GOT3 (cell line): ENCODE data around the gene TRIM74.
"Not testable (repeated sequence)": the region's sequence is repeated elsewhere in the genome, so short reads cannot be mapped to it uniquely, and the experiment has no call there.

ENCODE experiments used
- DNase-seq: peaks from one replicate; lab custom pipeline; 2025; ENCODE audit warnings: mixed read lengths; lab: John Stamatoyannopoulos, UW

Gene TRIM74

GRCh38 chr7:72911395-72911794 is 57.9 kb downstream of the TRIM74 start:
- not testable (repeated sequence) for DNase-seq
